ENCODE results near the gene STRBP. TPM values are rescaled to one million over a fixed set of nuclear protein-coding genes. Genes with fewer than 3 reads are reported as not detected.

STRBP gene
- total and polyA plus RNA-seq, 2 of the 8 experiments (the other 6 are each of a cell fraction or from before 2014, with no cell fraction given): 29.7 to 105 TPM

GRCh38 chr9:123091459-123091858, 176.9 kb downstream of the STRBP start (continued):
- TF ChIP-seq, protein P1, sequence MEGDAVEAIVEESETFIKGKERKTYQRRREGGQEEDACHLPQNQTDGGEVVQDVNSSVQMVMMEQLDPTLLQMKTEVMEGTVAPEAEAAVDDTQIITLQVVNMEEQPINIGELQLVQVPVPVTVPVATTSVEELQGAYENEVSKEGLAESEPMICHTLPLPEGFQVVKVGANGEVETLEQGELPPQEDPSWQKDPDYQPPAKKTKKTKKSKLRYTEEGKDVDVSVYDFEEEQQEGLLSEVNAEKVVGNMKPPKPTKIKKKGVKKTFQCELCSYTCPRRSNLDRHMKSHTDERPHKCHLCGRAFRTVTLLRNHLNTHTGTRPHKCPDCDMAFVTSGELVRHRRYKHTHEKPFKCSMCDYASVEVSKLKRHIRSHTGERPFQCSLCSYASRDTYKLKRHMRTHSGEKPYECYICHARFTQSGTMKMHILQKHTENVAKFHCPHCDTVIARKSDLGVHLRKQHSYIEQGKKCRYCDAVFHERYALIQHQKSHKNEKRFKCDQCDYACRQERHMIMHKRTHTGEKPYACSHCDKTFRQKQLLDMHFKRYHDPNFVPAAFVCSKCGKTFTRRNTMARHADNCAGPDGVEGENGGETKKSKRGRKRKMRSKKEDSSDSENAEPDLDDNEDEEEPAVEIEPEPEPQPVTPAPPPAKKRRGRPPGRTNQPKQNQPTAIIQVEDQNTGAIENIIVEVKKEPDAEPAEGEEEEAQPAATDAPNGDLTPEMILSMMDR (IDR thresholded peaks at IDR 0.05; ENCODE audit: control extremely low read depth in 1 of 3, insufficient read depth in 1 of 3, low read depth in 1 of 3, low read length in 3 of 3): peak in 2 of 3 experiments; percentile 18 to 34; a peak in 2 of 4 replicates

Data from H1 (cell line).